HepG2 (cell line): ENCODE results near the gene MRPL14. TPM values are rescaled to one million over a fixed set of nuclear protein-coding genes. Genes with fewer than 3 reads are reported as not detected.

ENCODE experiments used
- BRF2 ChIP-seq: sonication (generic); formaldehyde crosslinking; IDR thresholded peaks from 2 replicates; pipeline ENCODE4 v1.8.1; 2022; ENCODE audit warnings: mild to moderate bottlenecking, missing genetic modification reagents
- GABPA ChIP-seq, 2 experiments: IDR thresholded peaks; 2 replicates each; pipeline ENCODE4 v1.6.1; 2011 to 2016; ENCODE audit warnings: low read depth in 2 of 2, low read length in 1 of 2, missing biosample characterization in 1 of 2, missing genetic modification characterization in 1 of 2
- KDM3A ChIP-seq: IDR thresholded peaks from 2 replicates; pipeline ENCODE4 v1.6.1; 2018; ENCODE audit warnings: low read depth, missing compliant biosample characterization
- NR2C2 ChIP-seq: sonication (generic); formaldehyde crosslinking; IDR thresholded peaks from 2 replicates; pipeline ENCODE4 v1.4.0; 2020; ENCODE audit warnings: missing genetic modification reagents, mild to moderate bottlenecking, moderate library complexity, borderline replicate concordance
- TBL1XR1 ChIP-seq: fragments of 150-350 bp; IDR thresholded peaks from 2 replicates; pipeline ENCODE4 v1.6.1; 2014; ENCODE audit warnings: borderline replicate concordance, low read length; ENCODE audit not compliant: partially characterized antibody
- TBX2 ChIP-seq: sonication (generic); formaldehyde crosslinking; IDR thresholded peaks from 2 replicates; pipeline ENCODE4 v1.5.0; 2020; ENCODE audit warnings: missing genetic modification reagents, mild to moderate bottlenecking, borderline replicate concordance
- TMF1 ChIP-seq: sonication (generic); formaldehyde crosslinking; IDR thresholded peaks from 2 replicates; pipeline ENCODE4 v1.8.1; 2022; ENCODE audit warnings: low read depth, missing genetic modification reagents
- ZBTB8A ChIP-seq: sonication (generic); formaldehyde crosslinking; IDR thresholded peaks from 2 replicates; pipeline ENCODE4 v1.4.0; 2020; ENCODE audit warnings: mild to moderate bottlenecking, low read depth, missing genetic modification reagents, borderline replicate concordance
- ZC3H13 ChIP-seq: sonication (generic); formaldehyde crosslinking; IDR thresholded peaks from 2 replicates; pipeline ENCODE4 v1.8.1; 2023; ENCODE audit warnings: mild to moderate bottlenecking, missing genetic modification reagents, moderate library complexity
- ZNF12 ChIP-seq: sonication (generic); formaldehyde crosslinking; IDR thresholded peaks from 2 replicates; pipeline ENCODE4 v1.5.0; 2020; ENCODE audit warnings: missing genetic modification reagents
- ZNF160 ChIP-seq: sonication (generic); formaldehyde crosslinking; IDR thresholded peaks from 2 replicates; pipeline ENCODE4 v1.8.0; 2022; ENCODE audit warnings: mild to moderate bottlenecking, inconsistent platforms, missing genetic modification reagents
- ZNF234 ChIP-seq: sonication (generic); formaldehyde crosslinking; conservative IDR thresholded peaks from 2 replicates; pipeline ENCODE4 v1.5.1; 2020; ENCODE audit warnings: mild to moderate bottlenecking, missing genetic modification reagents
- ZNF383 ChIP-seq: sonication (generic); formaldehyde crosslinking; IDR thresholded peaks from 2 replicates; pipeline ENCODE4 v1.4.0; 2020; ENCODE audit warnings: missing genetic modification reagents, mild to moderate bottlenecking, borderline replicate concordance
- ZNF441 ChIP-seq: sonication (generic); formaldehyde crosslinking; IDR thresholded peaks from 2 replicates; pipeline ENCODE4 v1.7.0; 2021; ENCODE audit warnings: missing genetic modification reagents, borderline replicate concordance
- ZNF777 ChIP-seq: sonication (generic); formaldehyde crosslinking; IDR thresholded peaks from 2 replicates; pipeline ENCODE4 v1.4.0; 2020; ENCODE audit warnings: missing genetic modification reagents
- ZSCAN30 ChIP-seq: sonication (generic); formaldehyde crosslinking; IDR thresholded peaks from 2 replicates; pipeline ENCODE4 v1.5.0; 2020; ENCODE audit warnings: mild to moderate bottlenecking, missing genetic modification reagents
- polyA plus RNA-seq, 8 experiments: library from polyadenylated mRNA; depleted of rRNA in 3 of 8; stranded (reverse) in 7 of 8; unstranded in 1 of 8; fragments of >200 nt; fragmentation: Illumina TruSeq in 4 of 8; extraction: Trizol in 4 of 8; gene quantifications; 2 replicates each; pipeline versions ENCODE4 v1.2.1 to v1.2.3, GENCODE V29; 2011 to 2016; ENCODE audit warnings: low read depth in 4 of 8, missing spikeins in 1 of 8, mixed read lengths in 1 of 8; ENCODE audit not compliant: insufficient read depth in 1 of 8
- total RNA-seq, 5 experiments: library from RNA; depleted of rRNA; stranded (reverse); fragments of >200 nt; fragmentation: Illumina TruSeq; extraction: Trizol; gene quantifications; 2 replicates each; pipeline ENCODE4 v1.2.3, GENCODE V29; 2016; ENCODE audit warnings: low read depth in 1 of 5
- TF ChIP-seq, protein P1 (sequence below): sonication (generic); formaldehyde crosslinking; conservative IDR thresholded peaks from 2 replicates; pipeline ENCODE4 v1.8.0; 2022; ENCODE audit warnings: missing genetic modification reagents
- TF ChIP-seq, protein P2 (sequence below): sonication (generic); formaldehyde crosslinking; IDR thresholded peaks from 2 replicates; pipeline ENCODE4 v1.9.0; 2022; ENCODE audit warnings: missing genetic modification reagents, mild to moderate bottlenecking, borderline replicate concordance

MRPL14 gene
- total and polyA plus RNA-seq, 2 of the 13 experiments (the other 11 are each of a cell fraction or from before 2014, with no cell fraction given) = 157 to 178 TPM

DNA sequence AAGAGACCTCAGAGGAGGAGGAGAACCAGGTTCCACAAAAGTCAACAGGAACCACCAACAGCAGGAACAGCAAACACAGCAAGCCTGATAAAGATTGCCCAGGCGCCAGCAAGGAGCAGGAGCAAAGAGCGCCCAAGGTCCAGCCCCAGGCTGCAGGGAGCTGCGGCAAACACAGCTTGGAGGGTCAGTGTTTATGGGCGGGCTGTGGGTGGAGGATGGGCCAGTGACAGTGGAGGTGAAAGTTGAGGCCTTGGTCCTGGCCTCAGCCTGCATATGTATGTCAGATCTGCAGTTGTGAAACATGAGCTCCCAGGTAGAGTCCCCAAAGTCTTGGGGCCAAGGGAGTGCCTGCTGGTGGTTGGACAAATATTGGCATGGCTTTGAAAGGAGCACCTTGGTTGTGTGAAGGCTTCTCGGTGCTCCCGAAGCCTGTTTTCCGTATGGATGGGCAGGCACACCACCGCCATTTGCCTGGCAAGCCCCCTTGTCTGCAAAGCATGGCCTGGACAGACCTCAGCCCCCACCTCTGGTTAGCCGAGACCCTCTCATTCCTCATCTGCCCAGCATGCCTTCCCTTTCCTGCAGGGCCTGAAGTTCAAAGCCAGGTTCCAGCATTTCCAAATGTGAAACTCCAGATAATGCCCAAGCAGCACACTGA, 29.4 kb upstream of the MRPL14 start (continued):
- TF ChIP-seq GABPA (IDR thresholded peaks at IDR 0.05; ENCODE audit: low read depth, low read length) (no peak), GABPA (CRISPR knock-in tag; IDR thresholded peaks at IDR 0.05; ENCODE audit: low read depth) (peak; percentile 43), ZNF383 (CRISPR knock-in tag) (no peak), TMF1 (CRISPR knock-in tag) (peak; percentile 60), BRF2 (CRISPR knock-in tag) (peak; percentile 75; the same call in 1 of the 2 replicates), ZSCAN30 (no peak), ZNF12 (CRISPR knock-in tag) (peak; percentile 60; the same call in 1 of the 2 replicates), KDM3A (peak; percentile 96), TBX2 (CRISPR knock-in tag) (peak; percentile 70; the same call in 1 of the 2 replicates), ZNF234 (CRISPR knock-in tag) (peak; percentile 42; the same call in 1 of the 2 replicates), ZNF441 (CRISPR knock-in tag) (peak; percentile 64; the same call in 1 of the 2 replicates), ZNF160 (CRISPR knock-in tag) (peak; percentile 47; the same call in 1 of the 2 replicates), ZC3H13 (peak; percentile 29; the same call in 1 of the 2 replicates), ZNF777 (CRISPR knock-in tag) (no peak), NR2C2 (CRISPR knock-in tag) (peak; percentile 91), TBL1XR1 (peak; percentile 68), ZBTB8A (CRISPR knock-in tag) (no peak)
- TF ChIP-seq, protein P1, sequence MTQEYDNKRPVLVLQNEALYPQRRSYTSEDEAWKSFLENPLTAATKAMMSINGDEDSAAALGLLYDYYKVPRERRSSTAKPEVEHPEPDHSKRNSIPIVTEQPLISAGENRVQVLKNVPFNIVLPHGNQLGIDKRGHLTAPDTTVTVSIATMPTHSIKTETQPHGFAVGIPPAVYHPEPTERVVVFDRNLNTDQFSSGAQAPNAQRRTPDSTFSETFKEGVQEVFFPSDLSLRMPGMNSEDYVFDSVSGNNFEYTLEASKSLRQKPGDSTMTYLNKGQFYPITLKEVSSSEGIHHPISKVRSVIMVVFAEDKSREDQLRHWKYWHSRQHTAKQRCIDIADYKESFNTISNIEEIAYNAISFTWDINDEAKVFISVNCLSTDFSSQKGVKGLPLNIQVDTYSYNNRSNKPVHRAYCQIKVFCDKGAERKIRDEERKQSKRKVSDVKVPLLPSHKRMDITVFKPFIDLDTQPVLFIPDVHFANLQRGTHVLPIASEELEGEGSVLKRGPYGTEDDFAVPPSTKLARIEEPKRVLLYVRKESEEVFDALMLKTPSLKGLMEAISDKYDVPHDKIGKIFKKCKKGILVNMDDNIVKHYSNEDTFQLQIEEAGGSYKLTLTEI (CRISPR knock-in tag) = no peak
- TF ChIP-seq, protein P2, sequence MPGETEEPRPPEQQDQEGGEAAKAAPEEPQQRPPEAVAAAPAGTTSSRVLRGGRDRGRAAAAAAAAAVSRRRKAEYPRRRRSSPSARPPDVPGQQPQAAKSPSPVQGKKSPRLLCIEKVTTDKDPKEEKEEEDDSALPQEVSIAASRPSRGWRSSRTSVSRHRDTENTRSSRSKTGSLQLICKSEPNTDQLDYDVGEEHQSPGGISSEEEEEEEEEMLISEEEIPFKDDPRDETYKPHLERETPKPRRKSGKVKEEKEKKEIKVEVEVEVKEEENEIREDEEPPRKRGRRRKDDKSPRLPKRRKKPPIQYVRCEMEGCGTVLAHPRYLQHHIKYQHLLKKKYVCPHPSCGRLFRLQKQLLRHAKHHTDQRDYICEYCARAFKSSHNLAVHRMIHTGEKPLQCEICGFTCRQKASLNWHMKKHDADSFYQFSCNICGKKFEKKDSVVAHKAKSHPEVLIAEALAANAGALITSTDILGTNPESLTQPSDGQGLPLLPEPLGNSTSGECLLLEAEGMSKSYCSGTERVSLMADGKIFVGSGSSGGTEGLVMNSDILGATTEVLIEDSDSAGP = peak; percentile 87
